ENCODE results near the gene KCNH5. TPM values are rescaled to one million over a fixed set of nuclear protein-coding genes. Genes with fewer than 3 reads are reported as not detected.

Gene KCNH5
- total RNA-seq (2014; rRNA removed; shearing (Covaris generic)): under 0.01 TPM in 1 of 2 replicates, not detected in the other

- DNase-seq (ENCODE audit: low read depth): peak; percentile 5
Measured at GRCh38 chr14:63045234-63045611, at the start of gene KCNH5. TSS of gene KCNH5 (minus strand) at chr14:63045458. CDS start at chr14:63045186, 272 bp downstream.

- DNase-seq (ENCODE audit: low read depth): no peak
Measured at GRCh38 chr14:63091394-63091996, 46.2 kb upstream of the KCNH5 start.

- DNase-seq (ENCODE audit: low read depth): no peak
Measured at GRCh38 chr14:63088865-63089264, 43.6 kb upstream of the KCNH5 start.

- DNase-seq (ENCODE audit: low read depth): no peak
Measured at GRCh38 chr14:63078569-63078968, 33.3 kb upstream of the KCNH5 start.

GRCh38 chr14:63076488-63076887, 31.2 kb upstream of the KCNH5 start:
- DNase-seq (ENCODE audit: low read depth): no peak

GRCh38 chr14:63055631-63056030, 10.4 kb upstream of the KCNH5 start:
- DNase-seq (ENCODE audit: low read depth): no peak

- DNase-seq (ENCODE audit: low read depth): no peak
Measured at GRCh38 chr14:63051992-63052391, 6.7 kb upstream of the KCNH5 start.

GRCh38 chr14:63051301-63051700, 6.0 kb upstream of the KCNH5 start:
- no peak for DNase-seq (ENCODE audit: low read depth)

- DNase-seq (ENCODE audit: low read depth): no peak
Measured at GRCh38 chr14:63050694-63051093, 5.4 kb upstream of the KCNH5 start.

GRCh38 chr14:63046339-63047268, 1.3 kb upstream of the KCNH5 start:
- DNase-seq (ENCODE audit: low read depth): no peak

GRCh38 chr14:63045612-63046320, 508 bp upstream of the KCNH5 start:
- no peak for DNase-seq (ENCODE audit: low read depth)

GRCh38 chr14:63039866-63040265, 5.4 kb downstream of the KCNH5 start:
- peak; percentile 6 for DNase-seq (ENCODE audit: low read depth)

GRCh38 chr14:63032641-63033040, 12.6 kb downstream of the KCNH5 start:
- DNase-seq (ENCODE audit: low read depth): no peak

- no peak for DNase-seq (ENCODE audit: low read depth)
Measured at GRCh38 chr14:63032076-63032475, 13.2 kb downstream of the KCNH5 start.

GRCh38 chr14:63030113-63030512, 15.1 kb downstream of the KCNH5 start:
- DNase-seq (ENCODE audit: low read depth): no peak

GRCh38 chr14:63027719-63028118, 17.5 kb downstream of the KCNH5 start:
- DNase-seq (ENCODE audit: low read depth): no peak

- DNase-seq (ENCODE audit: low read depth): no peak
Measured at GRCh38 chr14:63026491-63026890, 18.8 kb downstream of the KCNH5 start.

- no peak for DNase-seq (ENCODE audit: low read depth)
Measured at GRCh38 chr14:63014621-63015020, 30.6 kb downstream of the KCNH5 start.

GRCh38 chr14:63012171-63012570, 33.1 kb downstream of the KCNH5 start:
- DNase-seq (ENCODE audit: low read depth): no peak

GRCh38 chr14:63011623-63012022, 33.6 kb downstream of the KCNH5 start:
- no peak for DNase-seq (ENCODE audit: low read depth)

GRCh38 chr14:63009495-63009894, 35.8 kb downstream of the KCNH5 start:
- DNase-seq (ENCODE audit: low read depth): no peak

GRCh38 chr14:63006531-63006930, 38.7 kb downstream of the KCNH5 start:
- DNase-seq (ENCODE audit: low read depth): no peak

All from RPMI7951 (cell line).